GM12874 (cell line): ENCODE results near the gene HERC4.

Experiments
- CTCF ChIP-seq: IDR thresholded peaks from 2 replicates; pipeline ENCODE4 v1.5.1; 2011; ENCODE audit warnings: low read depth, mild to moderate bottlenecking, control low read depth, low read length, moderate library complexity; ENCODE audit not compliant: insufficient read depth

HERC4 gene

GRCh38 chr10:68001539-68001938, 73.5 kb downstream of the HERC4 start:
- TF ChIP-seq CTCF: no peak

- TF ChIP-seq CTCF: no peak
Observed at GRCh38 chr10:68001000-68001399, 74.1 kb downstream of the HERC4 start.

GRCh38 chr10:67990093-67990492, 85.0 kb downstream of the HERC4 start:
- TF ChIP-seq CTCF: no peak

GRCh38 chr10:67988606-67989005, 86.5 kb downstream of the HERC4 start:
- no peak for TF ChIP-seq CTCF

- TF ChIP-seq CTCF: no peak
Observed at GRCh38 chr10:67978749-67979148, 96.3 kb downstream of the HERC4 start.

- no peak for TF ChIP-seq CTCF
Observed at GRCh38 chr10:67977251-67977650, 97.8 kb downstream of the HERC4 start.

GRCh38 chr10:67976292-67977245, 98.5 kb downstream of the HERC4 start:
- no peak for TF ChIP-seq CTCF
